Mesenchymal stem cell (in vitro differentiated cells and primary cell): ENCODE results near the gene CD40.
A peak's percentile ranks its signal among the peaks of the same experiment; 100 is the strongest.

Experiments used
- DNase-seq: peaks from one replicate; pipeline ENCODE4 v3.0.0-alpha.2; 2013
- H2AFZ ChIP-seq: one replicate; pipeline ENCODE4 v1.6.1; 2013; ENCODE audit warnings: low read depth, mild to moderate bottlenecking, control low read depth, inconsistent platforms, low read length, moderate library complexity
- H2AK5ac ChIP-seq: 2 replicates; pipeline ENCODE4 v1.6.1; 2013; ENCODE audit warnings: low read length, moderate library complexity, mild to moderate bottlenecking, inconsistent platforms; ENCODE audit not compliant: severe bottlenecking
- H2BK120ac ChIP-seq: one replicate; pipeline ENCODE4 v1.6.1; 2013; ENCODE audit warnings: low read depth, mild to moderate bottlenecking, inconsistent platforms, low read length, moderate library complexity
- H2BK12ac ChIP-seq, 2 experiments: one replicate each; pipeline ENCODE4 v1.6.1; 2013; ENCODE audit warnings: inconsistent platforms in 2 of 2, low read length in 2 of 2, mild to moderate bottlenecking in 2 of 2, moderate library complexity in 2 of 2, control low read depth in 1 of 2
- H2BK15ac ChIP-seq: one replicate; pipeline ENCODE4 v1.6.1; 2013; ENCODE audit warnings: mild to moderate bottlenecking, low read depth, inconsistent platforms; ENCODE audit not compliant: poor library complexity, severe bottlenecking
- H2BK5ac ChIP-seq: 2 replicates; pipeline ENCODE4 v1.6.1; 2013; ENCODE audit warnings: low read depth, mild to moderate bottlenecking, low read length, control low read depth, inconsistent platforms; ENCODE audit not compliant: poor library complexity, severe bottlenecking
- H3K14ac ChIP-seq, 2 experiments: one replicate each; pipeline ENCODE4 v1.6.1; 2013; ENCODE audit warnings: inconsistent platforms in 2 of 2, low read length in 2 of 2, control low read depth in 1 of 2, mild to moderate bottlenecking in 1 of 2, moderate library complexity in 1 of 2
- H3K18ac ChIP-seq, 2 experiments: one replicate each; pipeline ENCODE4 v1.6.1; 2013; ENCODE audit warnings: inconsistent platforms in 2 of 2, low read length in 2 of 2, control low read depth in 1 of 2, low read depth in 1 of 2, mild to moderate bottlenecking in 1 of 2
- H3K23ac ChIP-seq, 2 experiments: one replicate each; pipeline ENCODE4 v1.6.1; 2013; ENCODE audit warnings: inconsistent platforms in 2 of 2, low read length in 2 of 2, mild to moderate bottlenecking in 2 of 2, moderate library complexity in 2 of 2, control low read depth in 1 of 2
- H3K27ac ChIP-seq: 2 replicates; pipeline ENCODE4 v1.5.1; 2013; ENCODE audit warnings: mild to moderate bottlenecking, moderate library complexity, low read length, control low read depth, inconsistent platforms; ENCODE audit not compliant: poor library complexity, severe bottlenecking
- H3K27me3 ChIP-seq, 2 experiments: 2 replicates each; pipeline versions ENCODE4 v1.6.1 to v1.7.0; 2013; ENCODE audit warnings: low read length in 2 of 2, mild to moderate bottlenecking in 2 of 2, moderate library complexity in 2 of 2, control low read depth in 1 of 2, inconsistent platforms in 1 of 2; ENCODE audit not compliant: control insufficient read depth in 1 of 2, insufficient read depth in 1 of 2
- H3K36me3 ChIP-seq, 2 experiments: 2 replicates each; pipeline versions ENCODE4 v1.6.1 to v1.7.0; 2013; ENCODE audit warnings: low read length in 2 of 2, control low read depth in 1 of 2, inconsistent platforms in 1 of 2, low read depth in 1 of 2, mild to moderate bottlenecking in 1 of 2; ENCODE audit not compliant: insufficient read depth in 2 of 2, control insufficient read depth in 1 of 2
- H3K4ac ChIP-seq, 2 experiments: one replicate each; pipeline ENCODE4 v1.6.1; 2013; ENCODE audit warnings: inconsistent platforms in 2 of 2, low read length in 2 of 2, mild to moderate bottlenecking in 2 of 2, moderate library complexity in 2 of 2, control low read depth in 1 of 2, low read depth in 1 of 2
- H3K4me1 ChIP-seq: 2 replicates; pipeline ENCODE4 v1.6.1; 2013; ENCODE audit warnings: low read depth, low read length, control low read depth; ENCODE audit not compliant: control insufficient read depth, insufficient read depth
- H3K4me2 ChIP-seq: 2 replicates; pipeline ENCODE4 v1.6.1; 2013; ENCODE audit warnings: low read length, mild to moderate bottlenecking, inconsistent platforms; ENCODE audit not compliant: poor library complexity, severe bottlenecking
- H3K4me3 ChIP-seq, 2 experiments: 2 replicates each; pipeline versions ENCODE4 v1.5.1 to v1.7.0; 2013; ENCODE audit warnings: low read length in 2 of 2, mild to moderate bottlenecking in 2 of 2, control low read depth in 1 of 2, low read depth in 1 of 2; ENCODE audit not compliant: insufficient read depth in 1 of 2
- H3K79me1 ChIP-seq: replicated peaks from 2 replicates; pipeline ENCODE4 v1.6.1; 2013; ENCODE audit warnings: mild to moderate bottlenecking, control low read depth, low read length, inconsistent platforms; ENCODE audit not compliant: poor library complexity, severe bottlenecking
- H3K9ac ChIP-seq: 2 replicates; pipeline ENCODE4 v1.7.0; 2013; ENCODE audit warnings: mild to moderate bottlenecking, low read length, moderate library complexity
- H3K9me3 ChIP-seq: 2 replicates; pipeline ENCODE4 v1.7.0; 2013; ENCODE audit warnings: mild to moderate bottlenecking, low read length; ENCODE audit not compliant: control insufficient read depth
- H4K8ac ChIP-seq: one replicate; pipeline ENCODE4 v1.6.1; 2013; ENCODE audit warnings: inconsistent platforms, mild to moderate bottlenecking, low read length, moderate library complexity
- H4K91ac ChIP-seq: one replicate; pipeline ENCODE4 v1.6.1; 2013; ENCODE audit warnings: mild to moderate bottlenecking, low read length, inconsistent platforms
- WGBS: methylation state at CpG from one replicate; pipeline ENCODE4 v1.1.7; 2013; ENCODE audit warnings: mixed read lengths; 5-methylcytosine and 5-hydroxymethylcytosine counted together

Gene CD40

GRCh38 chr20:46135856-46136633 lies 17.9 kb downstream of the CD40 start:
- Histone ChIP-seq H2BK5ac (no peak overlapping the region), H2BK120ac (no peak overlapping the region), H3K9me3 (no peaks in the 10 kb centered on the region), H3K18ac (no peak overlapping the region), H3K36me3 (no peaks in the 10 kb centered on the region), H3K4me2 (no peak overlapping the region), H3K4me3 (no peak overlapping the region), H2BK12ac (no peak overlapping the region), H3K79me1 (no peaks in the 10 kb centered on the region), H2AFZ (no peak overlapping the region), H3K4ac (no peak overlapping the region), H4K91ac (no peak overlapping the region), H2AK5ac (no peak overlapping the region), H3K27me3 (peaks cover 66 to 79% of the 10 kb centered on the region in 2 experiments), H3K23ac (no peak overlapping the region), H4K8ac (no peak overlapping the region), H3K27ac (no peak overlapping the region), H3K14ac (no peak overlapping the region), H3K9ac (no peak overlapping the region), H3K4me1 (no peaks in the 10 kb centered on the region), H2BK15ac (no peak overlapping the region)
- DNase-seq = no peak
- 37% methylated on average over 10 of the region's 12 CpGs for WGBS

- H2BK12ac ChIP-seq = no peak overlapping the region
- H3K23ac ChIP-seq = no peak overlapping the region
- H3K14ac ChIP-seq = no peak overlapping the region
- H2AK5ac ChIP-seq = no peak overlapping the region
- no peak overlapping the region for H3K4me2 ChIP-seq
- H3K79me1 ChIP-seq = no peaks in the 10 kb centered on the region
- H3K9ac ChIP-seq = no peak overlapping the region
- no peak overlapping the region for H4K8ac ChIP-seq
- H4K91ac ChIP-seq = no peak overlapping the region
- H3K4ac ChIP-seq = no peak overlapping the region
- no peaks in the 10 kb centered on the region for H3K4me1 ChIP-seq
- no peak overlapping the region for H3K27ac ChIP-seq
- H2BK120ac ChIP-seq = no peak overlapping the region
- H3K27me3 ChIP-seq = peaks cover 70 to 83% of the 10 kb centered on the region in 2 experiments
- H2BK5ac ChIP-seq = no peak overlapping the region
- 93% methylated on average over 3 of the region's 5 CpGs for WGBS
- no peak overlapping the region for H3K4me3 ChIP-seq
- H2BK15ac ChIP-seq = no peak overlapping the region
- no peak overlapping the region for H2AFZ ChIP-seq
- no peak for DNase-seq
- no peak overlapping the region for H3K18ac ChIP-seq
- H3K9me3 ChIP-seq = no peaks in the 10 kb centered on the region
- H3K36me3 ChIP-seq = no peaks in the 10 kb centered on the region
Observed at GRCh38 chr20:46137816-46138215, 19.7 kb downstream of the CD40 start.

GRCh38 chr20:46139266-46139889 lies 21.3 kb downstream of the CD40 start:
- H3K4ac ChIP-seq = no peak overlapping the region
- H3K9me3 ChIP-seq = no peaks in the 10 kb centered on the region
- no peak overlapping the region for H2BK5ac ChIP-seq
- no peak overlapping the region for H4K8ac ChIP-seq
- H2BK15ac ChIP-seq = no peak overlapping the region
- 40% methylated on average over 8 of the region's 8 CpGs for WGBS
- H3K27ac ChIP-seq = no peak overlapping the region
- no peak overlapping the region for H3K4me2 ChIP-seq
- H3K27me3 ChIP-seq = peaks cover 68 to 92% of the 10 kb centered on the region in 2 experiments
- no peaks in the 10 kb centered on the region for H3K36me3 ChIP-seq
- H2BK120ac ChIP-seq = no peak overlapping the region
- no peaks in the 10 kb centered on the region for H3K4me1 ChIP-seq
- no peaks in the 10 kb centered on the region for H3K79me1 ChIP-seq
- H2BK12ac ChIP-seq = no peak overlapping the region
- H2AFZ ChIP-seq = no peak overlapping the region
- H4K91ac ChIP-seq = no peak overlapping the region
- no peak overlapping the region for H3K4me3 ChIP-seq
- H3K18ac ChIP-seq = no peak overlapping the region
- DNase-seq = no peak
- no peak overlapping the region for H2AK5ac ChIP-seq
- no peak overlapping the region for H3K9ac ChIP-seq
- H3K23ac ChIP-seq = peak overlapping the region in 1 of 2 experiments; percentile 9
- H3K14ac ChIP-seq = peak overlapping the region in 1 of 2 experiments; percentile 86

- Histone ChIP-seq H3K18ac (no peak overlapping the region), H3K36me3 (no peaks in the 10 kb centered on the region), H3K4ac (no peak overlapping the region), H3K27me3 (peaks cover 64 to 90% of the 10 kb centered on the region in 2 experiments), H3K9ac (no peak overlapping the region), H3K23ac (peak overlapping the region in 1 of 2 experiments; percentile 26), H3K4me2 (no peak overlapping the region), H3K79me1 (no peaks in the 10 kb centered on the region), H2AFZ (no peak overlapping the region), H2AK5ac (no peak overlapping the region), H3K14ac (no peak overlapping the region), H3K9me3 (no peaks in the 10 kb centered on the region), H2BK120ac (no peak overlapping the region), H4K91ac (no peak overlapping the region), H3K4me3 (no peak overlapping the region), H3K27ac (no peak overlapping the region), H2BK5ac (no peak overlapping the region), H4K8ac (no peak overlapping the region), H2BK15ac (no peak overlapping the region), H2BK12ac (no peak overlapping the region), H3K4me1 (no peaks in the 10 kb centered on the region)
- DNase-seq = no peak
- 52% methylated on average over 5 of the region's 5 CpGs for WGBS
Observed at GRCh38 chr20:46139908-46140482, 21.9 kb downstream of the CD40 start.
